ENCODE results near the gene MRPL34. TPM values are rescaled to one million over a fixed set of nuclear protein-coding genes. Genes with fewer than 3 reads are reported as not detected.
A peak's percentile ranks its signal among the peaks of the same experiment; 100 is the strongest.

Gene MRPL34
- total and polyA plus RNA-seq, 9 of the 15 experiments (the other 6 are each of a cell fraction or from before 2014, with no cell fraction given): 11.5 to 256 (median 72.5) TPM

- TF ChIP-seq CCAR2 (IDR thresholded peaks at IDR 0.05; ENCODE audit: low read depth, low read length) (no peak), ZBTB7A (IDR thresholded peaks at IDR 0.05; ENCODE audit: borderline replicate concordance, control insufficient read depth, low read depth, low read length) (peak; percentile 12; the same call in 1 of the 2 replicates), KLF16 (IDR thresholded peaks at IDR 0.05) (no peak), ATF3 (IDR thresholded peaks at IDR 0.05) (no peak), ATF3 (CRISPR knock-in tag; conservative IDR thresholded peaks at IDR 0.05) (no peak), E2F6 (IDR thresholded peaks at IDR 0.05; ENCODE audit: borderline replicate concordance in 1 of 2, extremely low read depth in 1 of 2, insufficient read depth in 1 of 2, insufficient read length in 1 of 2, low read depth in 1 of 2, low read length in 1 of 2, poor library complexity in 1 of 2, severe bottlenecking in 1 of 2) (peak in 1 of 2 experiments; percentile 34), ZNF79 (CRISPR knock-in tag; IDR thresholded peaks at IDR 0.05; ENCODE audit: low read depth) (no peak), CBX2 (IDR thresholded peaks at IDR 0.05; ENCODE audit: insufficient read depth, low read length, poor library complexity, severe bottlenecking) (no peak), ZC3H11A (IDR thresholded peaks at IDR 0.05; ENCODE audit: low read depth, low read length) (no peak), RBFOX2 (IDR thresholded peaks at IDR 0.05; ENCODE audit: low read depth, low read length) (peak; percentile 69), TGIF2 (CRISPR knock-in tag; IDR thresholded peaks at IDR 0.05) (no peak), TRIM25 (IDR thresholded peaks at IDR 0.05; ENCODE audit: borderline replicate concordance) (no peak), KLF10 (CRISPR knock-in tag; IDR thresholded peaks at IDR 0.05) (no peak), ESRRA (IDR thresholded peaks at IDR 0.05; ENCODE audit: borderline replicate concordance, low read depth) (0 out of 2 replicates have a peak, but pooled peaks have one; percentile 9), NFE2L1 (tag; IDR thresholded peaks at IDR 0.05; ENCODE audit: borderline replicate concordance, low read depth) (no peak), GTF3C2 (IDR thresholded peaks at IDR 0.05; ENCODE audit: borderline replicate concordance, extremely low read depth, insufficient read length) (no peak), DMBX1 (CRISPR knock-in tag; IDR thresholded peaks at IDR 0.05; ENCODE audit: borderline replicate concordance) (no peak), TEAD1 (CRISPR knock-in tag; IDR thresholded peaks at IDR 0.05) (0 out of 4 replicates have a peak, but pooled peaks of 1 of the 2 experiments have one; percentile 10), ZKSCAN1 (IDR thresholded peaks at IDR 0.05; ENCODE audit: low read depth, low read length) (no peak), SAFB2 (IDR thresholded peaks at IDR 0.05; ENCODE audit: borderline replicate concordance, low read depth, low read length, severe bottlenecking) (no peak)
Measured at GRCh38 chr19:17337675-17338432, 32.2 kb downstream of the MRPL34 start (continued).

Measured in K562 (cell line).